SU-DHL-6 (cell line): Measurements from ENCODE around the gene PEX6.

Source experiments
- H2AFZ ChIP-seq: fragments of 200-600 bp; sonication (generic); 2 replicates; pipeline ENCODE4 v1.6.1; 2014; ENCODE audit warnings: low read depth, mild to moderate bottlenecking, moderate library complexity, mixed read lengths, antibody characterized with exemption, low read length; ENCODE audit not compliant: severe bottlenecking
- H3F3A ChIP-seq: fragments of 200-600 bp; shearing (Covaris generic); 2 replicates; pipeline ENCODE4 v1.6.0; 2016; ENCODE audit warnings: antibody characterized with exemption, mild to moderate bottlenecking; ENCODE audit not compliant: insufficient read depth
- H3K27ac ChIP-seq: fragments of 200-600 bp; sonication (generic); 2 replicates; pipeline ENCODE4 v1.5.1; 2016; ENCODE audit warnings: low read depth, mild to moderate bottlenecking, low read length, moderate library complexity, mixed read lengths
- H3K27me3 ChIP-seq: fragments of 200-600 bp; sonication (generic), shearing (Covaris generic); 2 replicates; pipeline ENCODE4 v1.6.0; 2014; ENCODE audit warnings: mild to moderate bottlenecking, low read length
- H3K36me3 ChIP-seq: fragments of 200-600 bp; sonication (generic); 2 replicates; pipeline ENCODE4 v1.6.1; 2014; ENCODE audit warnings: mild to moderate bottlenecking, low read length, mixed read lengths
- H3K4me2 ChIP-seq: fragments of 300-600, 200-600 bp; shearing (Covaris generic), sonication (generic); 2 replicates; pipeline ENCODE4 v1.6.0; 2014; ENCODE audit warnings: low read length, low read depth, mild to moderate bottlenecking; ENCODE audit not compliant: poor library complexity, severe bottlenecking
- H3K4me3 ChIP-seq: fragments of 200-600 bp; sonication (generic); 2 replicates; pipeline ENCODE4 v1.5.1; 2014; ENCODE audit warnings: antibody characterized with exemption, low read length, mild to moderate bottlenecking, mixed read lengths; ENCODE audit not compliant: insufficient read depth, poor library complexity, severe bottlenecking
- H3K79me2 ChIP-seq: fragments of 200-600 bp; sonication (generic); 2 replicates; pipeline ENCODE4 v1.6.1; 2014; ENCODE audit warnings: mild to moderate bottlenecking, low read length, moderate library complexity; ENCODE audit not compliant: insufficient read depth
- H3K9ac ChIP-seq: fragments of 200-600 bp; sonication (generic); 2 replicates; pipeline ENCODE4 v1.7.0; 2014; ENCODE audit warnings: mild to moderate bottlenecking, low read length
- H3K9me2 ChIP-seq: fragments of 200-600 bp; sonication (generic); replicated peaks from 2 replicates; pipeline ENCODE4 v1.6.1; 2014; ENCODE audit warnings: low read length; ENCODE audit not compliant: insufficient read depth
- H3K9me3 ChIP-seq: fragments of 200-600 bp; sonication (generic); 2 replicates; pipeline ENCODE4 v1.6.1; 2014; ENCODE audit warnings: low read length, mixed read lengths; ENCODE audit not compliant: insufficient read depth
- H4K20me1 ChIP-seq: fragments of 200-600 bp; sonication (generic); 2 replicates; pipeline ENCODE4 v1.6.1; 2014; ENCODE audit warnings: low read depth, mild to moderate bottlenecking, antibody characterized with exemption, low read length, moderate library complexity, mixed read lengths
- CTCF ChIP-seq: fragments of 200-600 bp; sonication (generic); IDR thresholded peaks from one replicate; pipeline ENCODE4 v1.5.1; 2017; ENCODE audit warnings: antibody characterized with exemption, mild to moderate bottlenecking, low read length, moderate library complexity; ENCODE audit not compliant: insufficient read depth, poor library complexity, severe bottlenecking
- EZH2phosphoT487 ChIP-seq: fragments of 200-600 bp; sonication (generic), shearing (Covaris generic); conservative IDR thresholded peaks from 2 replicates; pipeline ENCODE4 v1.6.1; 2018; ENCODE audit warnings: mild to moderate bottlenecking, antibody characterized with exemption, low read length, moderate library complexity, mixed read lengths

Gene PEX6

GRCh38 chr6:42933205-42933604 is 45.8 kb downstream of the PEX6 start:
- Histone ChIP-seq H4K20me1 (no peaks in the 10 kb centered on the region; the same call in 1 of the 2 replicates), H3K9ac (no peak overlapping the region), H3K27me3 (no peaks in the 10 kb centered on the region), H3K9me2 (no peaks in the 10 kb centered on the region), H3K4me2 (no peak overlapping the region), H3K36me3 (peaks cover 9% of the 10 kb centered on the region; the same call in 1 of the 2 replicates), H3K79me2 (peaks cover 59% of the 10 kb centered on the region), H2AFZ (no peak overlapping the region), H3K4me3 (no peak overlapping the region), H3F3A (peaks cover 21% of the 10 kb centered on the region), H3K27ac (no peak overlapping the region), H3K9me3 (no peaks in the 10 kb centered on the region)
- TF ChIP-seq CTCF = no peak
- TF ChIP-seq EZH2phosphoT487 = no peak

GRCh38 chr6:42932412-42932811 is 46.6 kb downstream of the PEX6 start:
- Histone ChIP-seq H3K9ac (no peak overlapping the region), H2AFZ (no peak overlapping the region), H3K9me2 (no peaks in the 10 kb centered on the region), H3K4me2 (peak overlapping the region; percentile 16), H3K27me3 (no peaks in the 10 kb centered on the region), H3K9me3 (no peaks in the 10 kb centered on the region), H3F3A (peaks cover 22% of the 10 kb centered on the region), H4K20me1 (no peaks in the 10 kb centered on the region; the same call in 1 of the 2 replicates), H3K79me2 (peaks cover 59% of the 10 kb centered on the region), H3K27ac (no peak overlapping the region), H3K4me3 (no peak overlapping the region), H3K36me3 (peaks cover 9% of the 10 kb centered on the region; the same call in 1 of the 2 replicates)
- TF ChIP-seq EZH2phosphoT487 (no peak), CTCF (no peak)

DNA sequence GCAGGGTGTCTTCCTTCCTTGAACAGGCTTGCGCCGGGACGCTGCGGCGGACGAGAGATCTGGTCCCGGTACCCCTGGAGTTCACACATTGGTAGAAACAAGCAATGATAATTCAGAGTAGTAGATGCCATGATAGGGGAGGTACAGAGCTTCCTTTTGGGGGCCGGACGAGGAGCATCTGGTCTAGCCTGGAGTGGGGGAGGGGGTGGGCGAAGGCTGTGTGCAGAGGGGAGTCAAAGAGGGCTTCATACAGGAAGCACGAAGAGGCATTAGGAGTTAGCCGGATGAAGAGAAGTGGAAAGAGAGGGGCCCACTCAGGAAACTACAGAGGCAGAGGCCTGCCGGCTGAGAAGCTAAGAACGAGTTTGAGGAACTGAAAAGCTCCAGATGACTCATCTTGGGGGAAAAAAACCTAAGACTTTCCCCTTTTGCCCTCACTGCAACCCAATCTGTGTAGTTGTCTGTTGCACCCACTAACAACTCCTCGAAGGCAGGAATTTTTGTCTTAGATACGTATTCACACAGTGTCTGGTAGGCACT is 49.1 kb downstream of the PEX6 start:
- peak overlapping the region; percentile 73 for H3K4me2 ChIP-seq
- H3K9me2 ChIP-seq = no peaks in the 10 kb centered on the region
- no peaks in the 10 kb centered on the region for H3K27me3 ChIP-seq
- peak overlapping the region; percentile 92 for H3K27ac ChIP-seq
- peaks cover 22% of the 10 kb centered on the region for H3F3A ChIP-seq
- 0 out of 2 replicates have a peak, but pooled peaks cover 4% of the 10 kb centered on the region for H3K36me3 ChIP-seq
- H3K9ac ChIP-seq = peak overlapping the region; percentile 76
- peaks cover 47% of the 10 kb centered on the region for H3K79me2 ChIP-seq
- no peaks in the 10 kb centered on the region for H4K20me1 ChIP-seq
- no peak for TF ChIP-seq CTCF
- peak overlapping the region; percentile 62 for H3K4me3 ChIP-seq
- H2AFZ ChIP-seq = peak overlapping the region; percentile 50
- H3K9me3 ChIP-seq = no peaks in the 10 kb centered on the region
